GM21717 (cell line): ENCODE data around the gene DCAF8L2.
A peak's percentile ranks its signal among the peaks of the same experiment; 100 is the strongest.
"Not testable (repeated sequence)": the region's sequence is repeated elsewhere in the genome, so short reads cannot be mapped to it uniquely, and the experiment has no call there.

Source experiments
- ATAC-seq: cut with Tn5 transposase; IDR thresholded peaks from one replicate; pipeline ENCODE4 v1.9.1; 2021; ENCODE audit warnings: mild to moderate bottlenecking, moderate library complexity; ENCODE audit not compliant: unreplicated experiment

DCAF8L2 gene

DNA sequence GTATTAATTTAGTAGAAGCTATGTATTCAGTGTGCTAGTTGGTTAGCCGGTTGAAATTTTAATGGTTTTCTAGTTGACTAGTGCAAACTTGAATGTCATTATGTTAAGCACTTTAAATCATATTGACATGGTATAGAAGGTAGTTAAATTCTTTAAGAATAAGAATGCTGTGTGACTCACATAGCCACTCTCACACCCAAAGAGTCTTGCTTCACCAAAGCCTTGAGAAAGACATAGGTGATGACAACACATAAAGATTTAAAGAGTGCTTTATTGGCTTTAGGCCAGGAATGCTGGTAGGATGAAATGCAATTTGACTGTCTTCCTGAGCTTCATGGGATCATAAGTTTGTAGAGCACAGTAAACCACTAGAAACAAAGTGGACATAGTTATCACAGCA, 85.3 kb downstream of the DCAF8L2 start:
- no peak for ATAC-seq

DNA sequence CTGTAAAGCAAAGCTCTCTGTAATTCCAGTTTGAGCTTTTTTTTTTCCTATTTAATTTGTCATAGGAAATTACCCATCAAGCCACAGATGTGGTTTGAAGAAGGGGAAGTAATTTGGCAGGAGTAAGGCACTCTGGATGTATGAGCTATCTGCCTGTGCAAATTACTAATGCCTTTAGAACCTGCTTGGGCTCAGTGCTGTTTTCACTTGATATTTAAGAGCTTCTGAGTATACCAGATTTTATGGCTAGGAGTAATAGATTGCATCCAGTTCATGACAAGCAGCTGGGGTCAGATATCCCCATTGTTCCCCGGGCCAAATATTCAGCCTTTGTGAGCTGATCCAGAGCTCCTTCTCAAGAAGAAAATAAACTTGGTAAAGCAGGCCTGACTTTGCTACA, 89.1 kb downstream of the DCAF8L2 start:
- no peak for ATAC-seq

DNA sequence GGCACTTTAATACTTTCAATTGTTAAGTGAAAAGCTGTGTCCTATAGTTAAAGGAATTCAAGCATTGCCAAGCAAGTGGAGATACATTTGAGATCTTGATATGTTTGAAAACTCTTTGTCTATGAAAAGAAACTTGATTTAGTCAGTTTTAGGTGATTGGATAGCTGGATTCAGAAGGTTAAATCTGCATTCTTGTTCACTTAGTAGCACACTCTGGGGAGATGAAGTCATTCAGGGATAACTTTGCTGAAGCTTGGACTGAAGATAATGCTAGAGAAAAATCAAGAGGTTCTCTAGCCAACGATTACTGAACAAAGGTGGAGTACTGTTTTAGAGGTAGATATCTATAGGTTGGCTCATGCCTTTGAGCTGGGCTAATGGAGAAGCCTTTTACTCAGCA, 90.6 kb downstream of the DCAF8L2 start:
- ATAC-seq = no peak

DNA sequence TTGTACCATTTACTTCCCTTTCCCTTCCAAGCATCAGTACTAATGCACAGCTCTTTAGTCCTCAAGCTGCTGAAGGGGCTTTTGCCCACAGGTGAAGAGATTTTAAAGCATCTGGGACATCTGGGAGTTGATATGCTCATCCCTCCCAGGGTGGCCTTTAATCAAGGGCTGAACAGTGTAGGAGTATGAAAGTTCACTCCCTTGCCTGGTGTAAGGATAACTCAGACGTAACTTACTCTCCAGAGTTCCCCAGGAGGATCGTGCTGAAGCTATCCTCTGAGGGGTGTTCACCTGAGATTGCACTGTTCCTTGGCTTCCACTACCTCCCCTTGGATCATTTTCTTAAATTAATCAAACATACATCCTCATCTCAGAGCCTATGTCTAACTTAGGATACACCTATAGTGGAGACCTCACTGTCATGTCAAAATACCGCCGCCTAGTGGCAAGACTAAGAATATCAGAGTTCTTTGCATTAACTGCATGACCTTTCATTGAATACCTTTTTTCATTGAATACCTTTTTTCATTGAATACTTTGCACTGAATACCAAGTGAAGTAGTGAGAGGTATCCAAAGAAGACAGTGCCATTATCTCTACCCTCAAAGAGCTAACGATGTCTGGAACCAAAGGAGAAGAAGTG, 93.5 kb downstream of the DCAF8L2 start:
- peak; percentile 84 for ATAC-seq

DNA sequence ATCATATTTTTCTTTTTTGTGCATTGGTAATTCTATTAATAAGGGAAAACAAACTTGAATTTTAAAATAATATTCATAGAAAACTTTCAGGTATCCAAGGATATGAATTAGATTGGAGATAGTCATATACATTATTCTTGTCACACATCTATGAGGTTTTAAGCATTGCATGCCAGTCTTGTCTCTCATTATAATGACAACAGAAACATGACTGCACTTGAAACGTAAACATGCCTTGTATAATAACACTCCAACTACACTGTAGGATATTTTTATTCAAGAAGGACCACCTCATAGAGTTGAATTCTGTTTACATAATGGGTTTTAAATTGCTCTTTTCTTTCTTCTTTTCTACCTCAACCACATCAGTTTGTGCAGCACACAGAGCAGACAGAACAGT, 104.5 kb downstream of the DCAF8L2 start:
- no peak for ATAC-seq

DNA sequence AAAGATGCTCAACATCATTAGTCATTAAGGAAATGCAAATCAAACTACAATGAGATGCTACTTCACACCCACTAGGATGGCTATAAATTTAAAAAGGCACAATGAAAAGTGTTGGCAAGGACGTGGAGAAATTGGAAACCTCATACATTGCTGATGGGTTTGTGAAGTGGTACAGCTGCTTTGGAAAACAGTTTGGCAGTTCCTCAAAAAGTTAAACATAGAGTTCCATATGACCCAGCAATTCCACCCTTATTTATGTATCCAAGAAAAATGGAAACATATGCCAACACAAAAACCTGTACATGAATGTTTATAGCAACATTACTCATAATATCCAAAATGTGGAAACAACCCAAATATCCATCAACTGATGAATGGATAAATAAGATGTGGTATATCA, 116.4 kb downstream of the DCAF8L2 start:
- ATAC-seq = no peak

DNA sequence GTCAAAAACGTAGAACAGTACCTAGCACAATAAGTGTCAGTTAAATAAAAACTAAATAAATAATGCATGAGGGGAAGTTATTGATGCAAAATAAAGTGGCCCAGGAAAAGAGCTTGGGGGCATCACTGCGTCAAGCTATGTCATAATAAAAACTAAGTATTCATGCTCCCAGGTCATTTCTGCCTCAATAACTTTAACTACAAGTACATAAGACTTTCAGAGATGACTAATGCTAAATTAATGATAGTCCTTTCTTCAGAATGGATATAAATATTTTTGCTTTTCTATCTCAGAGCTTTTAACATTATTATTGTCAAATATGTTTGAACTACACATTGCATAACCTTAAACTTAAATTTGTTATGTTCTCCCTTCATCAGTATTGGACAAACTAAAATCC, 125.5 kb downstream of the DCAF8L2 start:
- ATAC-seq = no peak

DNA sequence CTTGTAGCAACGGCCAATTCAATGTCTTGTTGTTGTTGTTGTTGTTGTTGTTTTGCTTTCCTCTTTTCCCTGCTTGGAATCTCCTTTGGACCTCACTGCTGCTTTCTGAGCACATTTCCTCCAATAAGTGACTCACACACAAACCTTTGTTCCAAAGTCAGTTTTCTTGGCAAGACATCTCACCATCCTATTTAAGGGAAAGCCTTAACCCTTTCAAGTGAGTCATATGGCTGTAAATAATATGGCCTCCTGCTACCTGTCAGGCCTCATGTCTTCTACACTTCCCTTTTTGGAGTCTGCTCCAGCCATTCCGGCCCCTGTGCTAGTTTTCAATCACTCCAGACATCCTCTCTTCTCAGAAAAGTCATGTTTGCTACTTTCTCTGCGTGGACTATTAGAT, 138.1 kb downstream of the DCAF8L2 start:
- no peak for ATAC-seq

DNA sequence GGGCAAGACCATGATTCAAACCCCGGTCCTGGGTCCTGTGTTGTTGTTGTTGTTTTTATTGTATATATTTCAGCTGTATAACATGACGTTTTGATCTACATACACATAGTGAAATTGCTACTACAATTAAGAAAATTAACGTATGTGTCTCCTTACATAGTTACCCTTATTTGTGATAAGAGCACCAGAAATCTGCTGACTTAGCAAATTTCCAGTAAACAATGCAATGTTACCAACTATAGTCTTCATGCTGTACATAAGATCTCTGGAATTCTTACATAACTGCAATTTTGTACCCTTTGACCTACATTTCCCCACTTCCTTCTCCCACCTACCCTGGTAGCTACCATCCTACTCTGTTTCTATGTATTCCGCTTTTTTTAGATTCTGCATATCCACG, 141.8 kb downstream of the DCAF8L2 start:
- ATAC-seq = no peak

DNA sequence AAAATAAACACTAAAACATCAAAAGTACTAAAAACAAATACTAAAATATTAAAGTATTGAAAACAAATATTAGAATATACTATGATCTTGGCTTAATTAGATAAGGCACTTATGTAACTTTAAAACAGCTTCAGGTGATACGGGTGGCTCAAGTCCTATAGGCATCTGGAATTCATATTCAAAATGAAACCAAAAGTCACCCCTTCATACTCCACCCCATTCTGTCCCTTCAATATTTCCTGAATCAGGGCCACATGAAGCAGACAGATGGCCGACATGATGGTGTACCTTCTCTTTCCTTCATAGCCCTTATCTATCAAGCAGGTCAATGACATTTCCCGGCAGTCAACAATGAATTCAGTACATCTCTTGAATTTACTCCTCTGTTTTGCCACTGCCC, 145.8 kb downstream of the DCAF8L2 start:
- no peak for ATAC-seq

DNA sequence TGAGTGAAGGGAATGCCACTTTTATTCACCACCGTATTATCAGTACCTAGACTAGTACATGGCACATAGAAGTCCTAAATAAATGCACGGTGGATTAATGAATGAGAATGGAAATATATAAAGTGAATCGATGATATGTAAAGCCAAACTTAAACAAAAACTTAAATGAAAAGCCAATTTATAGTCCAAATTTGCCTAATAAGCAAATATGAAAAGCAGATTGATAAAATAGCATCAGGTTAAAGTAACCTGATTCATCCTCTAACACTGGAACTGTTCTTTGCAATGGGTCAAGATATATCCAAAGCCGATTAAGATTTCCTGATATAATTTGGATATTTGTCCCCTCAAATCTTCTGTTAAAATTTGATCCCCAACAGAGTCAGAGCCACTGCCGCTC, 150.8 kb downstream of the DCAF8L2 start:
- ATAC-seq = no peak

DNA sequence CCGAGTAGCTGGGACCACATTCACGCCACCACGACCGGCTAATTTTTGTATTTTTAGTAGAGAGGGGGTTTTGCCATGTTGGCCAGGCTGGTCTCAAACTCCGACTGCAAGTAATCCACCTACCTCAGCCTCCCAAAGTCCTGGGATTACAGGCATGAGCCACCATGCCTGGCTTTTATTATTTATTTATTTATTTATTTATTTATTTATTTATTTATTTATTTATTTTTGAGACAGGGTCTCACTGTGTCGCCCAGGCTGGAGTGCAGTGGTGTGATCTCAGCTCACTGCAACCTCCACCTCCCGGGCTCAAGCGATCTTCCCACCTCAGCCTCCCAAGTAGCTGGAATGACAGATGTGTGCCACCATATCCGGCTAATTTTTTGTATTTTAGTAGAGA, 153.4 kb downstream of the DCAF8L2 start:
- not testable (repeated sequence) for ATAC-seq

DNA sequence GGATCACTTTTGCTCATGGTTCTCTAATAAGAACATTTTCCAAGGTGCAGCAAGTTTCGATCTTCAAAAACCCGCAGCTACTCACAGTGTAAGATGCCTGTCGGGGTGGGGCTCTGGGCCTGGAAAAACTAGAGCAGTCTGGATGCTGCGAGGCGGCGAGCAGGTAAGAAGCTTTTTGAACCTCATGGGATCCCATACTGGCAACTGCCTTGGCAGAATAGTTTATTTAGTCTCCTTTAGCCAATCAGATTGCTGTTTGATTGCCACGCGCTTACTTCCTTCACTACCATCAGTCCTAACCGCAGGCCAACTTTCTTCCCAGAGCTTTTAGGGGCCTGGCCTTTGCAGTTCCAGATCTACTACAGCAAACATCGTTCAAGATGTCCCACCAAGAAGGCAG, 156.4 kb downstream of the DCAF8L2 start:
- no peak for ATAC-seq

DNA sequence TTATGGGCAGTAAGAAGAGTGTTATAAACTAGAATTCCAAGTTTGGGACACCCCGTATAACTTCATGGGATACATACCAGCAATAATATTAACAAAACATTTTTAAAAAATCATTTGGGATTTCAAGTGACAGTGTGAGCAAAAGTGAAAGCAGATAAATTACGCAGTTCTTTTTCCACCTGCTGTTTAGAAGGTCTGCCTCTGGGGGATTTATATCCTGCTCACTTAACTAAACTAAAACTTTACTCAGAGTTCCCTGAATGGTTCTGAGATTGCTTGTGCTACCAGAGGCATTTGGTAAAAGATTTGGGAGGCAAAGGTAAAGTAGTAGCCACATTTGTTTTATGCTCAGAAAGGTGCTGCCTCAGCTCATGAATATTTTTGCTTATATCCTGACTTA, 160.2 kb downstream of the DCAF8L2 start:
- not testable (repeated sequence) for ATAC-seq

DNA sequence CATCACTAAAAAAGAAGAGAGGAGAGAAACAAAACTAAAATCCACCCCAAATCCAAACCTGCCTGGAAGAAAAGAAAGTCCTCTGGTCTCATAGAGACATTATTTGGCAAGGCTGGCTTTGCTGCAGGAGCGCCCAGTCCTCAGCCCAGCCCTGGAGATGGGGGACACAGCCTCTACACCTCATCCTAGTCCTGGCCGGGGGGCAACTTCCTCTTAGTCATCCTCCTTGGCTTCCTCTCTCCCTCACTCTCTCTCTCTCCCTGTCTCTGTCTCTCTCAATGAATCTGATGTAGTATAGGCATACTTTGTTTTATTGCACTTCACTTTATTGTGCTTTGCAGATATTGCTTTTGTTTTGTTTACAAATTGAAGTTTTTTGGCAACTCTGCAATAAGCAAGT, 161.8 kb downstream of the DCAF8L2 start:
- ATAC-seq = no peak

DNA sequence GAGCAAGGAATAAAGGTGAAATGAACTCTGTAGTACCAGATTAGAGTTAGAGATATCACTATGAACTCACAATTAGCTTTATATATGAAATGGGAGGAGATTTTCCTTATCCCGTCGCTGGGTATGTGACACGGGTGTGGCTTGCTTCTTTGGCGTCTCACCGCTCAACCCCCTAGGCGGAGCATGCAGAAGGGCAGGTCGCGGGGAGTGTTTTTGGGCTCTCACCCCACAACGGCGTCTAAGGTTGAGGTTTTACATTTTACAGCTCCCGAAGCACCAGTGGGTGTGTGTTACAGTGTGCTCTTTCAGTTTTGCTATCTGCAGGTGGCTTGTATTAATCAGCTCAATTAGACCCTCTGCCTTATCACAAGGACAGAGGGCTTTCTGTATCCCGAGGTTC, 175.6 kb downstream of the DCAF8L2 start:
- ATAC-seq = no peak

DNA sequence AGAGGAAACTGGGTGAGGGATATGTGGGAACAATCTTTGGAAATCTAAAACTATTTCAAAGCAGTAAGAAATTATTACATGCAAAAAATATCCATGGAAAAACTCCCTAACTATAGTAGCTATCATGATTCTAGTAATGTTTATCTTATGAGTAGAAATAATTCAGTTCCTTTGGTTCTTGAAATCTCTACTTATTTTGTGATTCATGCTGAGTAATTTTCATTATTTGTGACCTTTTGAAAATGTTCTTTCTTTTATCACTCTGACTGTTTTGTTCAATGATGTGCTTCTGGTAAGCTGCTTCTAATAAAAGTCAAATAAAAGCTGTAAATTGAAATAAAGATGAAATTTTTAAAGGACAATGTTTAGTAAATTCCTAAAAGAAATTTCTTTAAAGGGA, 177.2 kb downstream of the DCAF8L2 start:
- ATAC-seq = no peak

DNA sequence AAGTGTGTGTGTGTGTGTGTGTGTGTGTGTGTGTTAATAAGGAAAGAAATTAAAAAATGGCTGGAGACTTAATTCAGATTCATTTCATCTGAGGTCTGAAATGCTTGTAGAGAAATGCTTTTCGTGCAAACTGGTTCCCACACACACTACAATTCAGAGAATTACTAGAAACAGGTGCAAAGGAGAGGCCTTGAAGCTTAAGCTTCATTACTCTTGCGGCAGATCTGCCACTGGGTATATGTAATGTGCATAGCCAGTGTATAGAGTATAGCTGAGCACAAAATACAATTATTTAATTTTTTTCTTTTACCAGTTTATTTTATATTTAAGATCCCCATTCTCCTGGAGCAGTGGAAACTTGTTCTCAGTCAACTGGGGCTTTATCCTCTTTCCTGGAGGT, 185.8 kb downstream of the DCAF8L2 start:
- ATAC-seq = no peak

DNA sequence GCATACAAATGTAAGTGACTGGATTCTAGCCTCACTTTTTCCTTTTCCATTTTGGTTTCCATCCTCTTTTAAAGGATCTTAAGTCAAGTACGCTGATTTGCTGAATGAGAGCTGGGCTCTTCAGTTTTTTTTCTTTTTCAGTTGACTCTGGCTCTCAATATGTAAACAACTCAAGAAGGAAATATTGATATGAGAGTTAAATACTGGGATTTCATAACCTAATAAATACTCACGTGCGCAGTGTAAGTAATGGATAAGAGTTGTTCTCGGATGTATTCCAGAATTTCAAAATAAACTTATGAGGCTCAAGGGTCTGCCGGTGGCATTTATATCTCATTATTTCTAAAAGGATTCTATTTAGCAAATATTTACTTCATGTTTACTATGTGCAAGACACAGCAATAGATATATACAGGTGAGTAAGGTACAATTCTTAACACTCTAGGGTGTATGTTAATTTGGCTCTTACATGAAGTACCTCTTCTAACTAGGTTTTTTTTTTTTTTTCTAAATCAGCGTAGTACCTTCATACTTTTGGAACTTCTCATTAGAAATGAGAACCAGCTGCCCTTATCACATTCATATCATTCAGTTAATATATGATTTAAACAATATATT, 206.6 kb downstream of the DCAF8L2 start:
- ATAC-seq = no peak

DNA sequence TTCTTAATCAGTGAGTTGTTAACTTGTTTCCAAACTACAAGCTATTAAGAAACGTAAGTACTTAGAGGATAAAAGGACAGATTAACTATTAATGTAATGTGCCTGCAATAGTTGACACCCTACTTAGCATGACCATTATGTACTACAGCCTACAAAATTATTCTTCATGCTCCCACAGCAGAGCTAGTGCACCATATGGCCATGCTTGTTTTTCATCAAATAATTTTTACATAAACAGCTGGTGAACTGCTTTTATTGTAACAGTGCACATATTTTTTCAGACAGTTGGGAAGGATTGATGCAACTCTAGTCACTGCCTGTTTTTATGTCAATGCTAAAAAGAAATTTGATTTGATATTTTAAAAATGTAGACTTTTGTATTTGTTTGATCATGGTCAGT, 207.4 kb downstream of the DCAF8L2 start:
- no peak for ATAC-seq
